Measurements from ENCODE around the gene GDF15. TPM values are rescaled to one million over a fixed set of nuclear protein-coding genes. Genes with fewer than 3 reads are reported as not detected.

The GDF15 gene
- total RNA-seq, 4 donors from 2014 or later = 0.57 to 0.89 (median 0.86) TPM; not detected in 1

DNA sequence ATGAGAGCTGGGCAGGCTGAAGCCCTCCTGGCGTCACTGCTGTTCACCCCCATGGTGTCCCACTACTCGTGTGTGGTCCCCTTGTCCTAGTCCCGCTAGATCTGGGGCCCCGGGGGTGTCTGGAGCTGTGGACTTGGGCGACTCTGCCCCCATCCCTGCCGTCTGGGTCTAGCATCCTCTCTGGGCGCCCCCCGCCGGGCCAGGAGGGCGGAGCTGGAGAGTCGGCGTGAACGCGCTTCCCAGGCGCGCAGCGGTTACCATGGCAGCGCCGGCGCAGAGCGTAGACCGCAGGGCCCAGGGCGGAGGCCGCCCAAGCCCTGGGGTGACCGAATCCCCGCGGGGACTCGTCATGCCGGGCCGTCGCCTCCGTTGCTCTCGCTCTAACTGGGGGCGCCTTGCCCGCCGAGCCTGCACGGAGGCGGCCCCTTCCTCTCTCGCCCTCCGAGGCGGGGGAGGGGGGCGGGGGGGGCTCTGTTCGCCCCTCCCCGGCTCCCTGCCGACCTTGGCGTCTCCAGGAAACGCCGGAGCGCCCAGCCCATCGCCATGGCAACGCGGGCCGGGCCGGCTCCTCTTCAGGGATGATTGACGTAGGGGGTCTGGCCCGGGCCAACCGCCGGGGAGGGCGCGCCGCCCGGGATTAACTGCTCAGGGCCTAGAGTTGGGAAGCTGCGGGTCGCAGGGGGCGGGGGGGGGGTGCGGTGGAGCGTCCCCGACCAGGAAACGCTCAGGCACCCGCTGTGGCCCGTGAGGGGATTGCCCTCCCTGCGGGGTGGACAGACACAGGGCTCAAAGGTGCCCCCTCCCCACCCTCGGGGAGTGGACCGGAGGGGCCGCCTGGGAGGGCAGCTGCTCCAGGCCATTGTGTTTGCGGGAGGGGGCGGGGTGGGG lies 43.1 kb downstream of the GDF15 start:
- TF ChIP-seq POLR2AphosphoS5 (IDR thresholded peaks at IDR 0.05) (no peak), EP300 (IDR thresholded peaks at IDR 0.05) (no peak), POLR2A (IDR thresholded peaks at IDR 0.05) (no peak)
- TF ChIP-seq, protein P1, sequence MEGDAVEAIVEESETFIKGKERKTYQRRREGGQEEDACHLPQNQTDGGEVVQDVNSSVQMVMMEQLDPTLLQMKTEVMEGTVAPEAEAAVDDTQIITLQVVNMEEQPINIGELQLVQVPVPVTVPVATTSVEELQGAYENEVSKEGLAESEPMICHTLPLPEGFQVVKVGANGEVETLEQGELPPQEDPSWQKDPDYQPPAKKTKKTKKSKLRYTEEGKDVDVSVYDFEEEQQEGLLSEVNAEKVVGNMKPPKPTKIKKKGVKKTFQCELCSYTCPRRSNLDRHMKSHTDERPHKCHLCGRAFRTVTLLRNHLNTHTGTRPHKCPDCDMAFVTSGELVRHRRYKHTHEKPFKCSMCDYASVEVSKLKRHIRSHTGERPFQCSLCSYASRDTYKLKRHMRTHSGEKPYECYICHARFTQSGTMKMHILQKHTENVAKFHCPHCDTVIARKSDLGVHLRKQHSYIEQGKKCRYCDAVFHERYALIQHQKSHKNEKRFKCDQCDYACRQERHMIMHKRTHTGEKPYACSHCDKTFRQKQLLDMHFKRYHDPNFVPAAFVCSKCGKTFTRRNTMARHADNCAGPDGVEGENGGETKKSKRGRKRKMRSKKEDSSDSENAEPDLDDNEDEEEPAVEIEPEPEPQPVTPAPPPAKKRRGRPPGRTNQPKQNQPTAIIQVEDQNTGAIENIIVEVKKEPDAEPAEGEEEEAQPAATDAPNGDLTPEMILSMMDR (IDR thresholded peaks at IDR 0.05) = no peak
- DNase-seq (ENCODE audit: low spot score in 2 of 2) = peak in 1 of 2 donors; percentile 89
- peak overlapping the region; percentile 79 for H3K27ac ChIP-seq
- no peaks in the 10 kb centered on the region for H3K9me3 ChIP-seq
- no peaks in the 10 kb centered on the region for H3K27me3 ChIP-seq
- peaks cover 60% of the 10 kb centered on the region for H3K4me1 ChIP-seq
- no peaks in the 10 kb centered on the region for H3K36me3 ChIP-seq
- no CpG with 5 or more reads among the region's 77 CpGs for WGBS
- H3K4me3 ChIP-seq = peak overlapping the region; percentile 47

DNA sequence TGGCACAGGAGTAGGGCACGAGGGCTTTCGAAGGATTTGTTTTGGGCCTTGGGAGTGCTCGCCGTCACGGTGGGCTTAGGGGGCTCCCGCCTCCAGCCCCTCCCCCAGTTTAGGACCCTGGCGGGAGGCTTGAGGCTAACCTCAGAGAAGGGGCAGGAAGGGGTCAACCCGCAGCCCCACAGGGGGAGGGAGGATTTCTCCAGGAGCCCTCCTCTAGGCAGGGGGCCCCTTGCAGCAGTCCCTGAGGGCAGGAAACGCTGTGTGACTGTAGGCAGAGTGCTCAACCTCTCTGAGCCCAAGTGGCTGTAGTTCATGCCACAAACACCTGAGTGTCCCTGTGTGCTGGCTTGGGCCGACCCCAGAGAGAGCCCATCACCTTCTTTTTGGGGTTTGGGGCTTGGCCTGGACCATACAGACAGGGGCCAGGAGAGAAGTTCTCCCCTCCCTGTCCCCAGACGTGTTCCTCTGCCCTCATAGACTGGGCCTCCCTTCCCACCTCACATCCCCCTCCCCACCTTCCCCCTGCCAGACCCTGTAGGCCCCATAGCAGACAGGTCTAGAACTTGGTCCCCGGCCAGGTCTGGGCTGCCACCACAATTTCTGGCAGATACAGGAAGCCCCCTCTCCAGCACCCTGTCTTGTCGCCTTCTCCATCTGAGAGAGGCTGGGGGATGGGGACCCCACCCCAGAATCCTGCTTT lies 43.9 kb downstream of the GDF15 start:
- peaks cover 57% of the 10 kb centered on the region for H3K4me1 ChIP-seq
- no peak for DNase-seq (ENCODE audit: low spot score in 2 of 2)
- H3K27ac ChIP-seq = peak overlapping the region; percentile 79
- WGBS = 74% methylated on average over 9 of the region's 13 CpGs
- no peaks in the 10 kb centered on the region for H3K27me3 ChIP-seq
- TF ChIP-seq POLR2AphosphoS5 (IDR thresholded peaks at IDR 0.05) (no peak), EP300 (IDR thresholded peaks at IDR 0.05) (no peak), POLR2A (IDR thresholded peaks at IDR 0.05) (no peak)
- TF ChIP-seq, protein P1 (IDR thresholded peaks at IDR 0.05) = no peak
- H3K4me3 ChIP-seq = peak overlapping the region; percentile 47
- H3K36me3 ChIP-seq = no peaks in the 10 kb centered on the region
- H3K9me3 ChIP-seq = no peaks in the 10 kb centered on the region

DNA sequence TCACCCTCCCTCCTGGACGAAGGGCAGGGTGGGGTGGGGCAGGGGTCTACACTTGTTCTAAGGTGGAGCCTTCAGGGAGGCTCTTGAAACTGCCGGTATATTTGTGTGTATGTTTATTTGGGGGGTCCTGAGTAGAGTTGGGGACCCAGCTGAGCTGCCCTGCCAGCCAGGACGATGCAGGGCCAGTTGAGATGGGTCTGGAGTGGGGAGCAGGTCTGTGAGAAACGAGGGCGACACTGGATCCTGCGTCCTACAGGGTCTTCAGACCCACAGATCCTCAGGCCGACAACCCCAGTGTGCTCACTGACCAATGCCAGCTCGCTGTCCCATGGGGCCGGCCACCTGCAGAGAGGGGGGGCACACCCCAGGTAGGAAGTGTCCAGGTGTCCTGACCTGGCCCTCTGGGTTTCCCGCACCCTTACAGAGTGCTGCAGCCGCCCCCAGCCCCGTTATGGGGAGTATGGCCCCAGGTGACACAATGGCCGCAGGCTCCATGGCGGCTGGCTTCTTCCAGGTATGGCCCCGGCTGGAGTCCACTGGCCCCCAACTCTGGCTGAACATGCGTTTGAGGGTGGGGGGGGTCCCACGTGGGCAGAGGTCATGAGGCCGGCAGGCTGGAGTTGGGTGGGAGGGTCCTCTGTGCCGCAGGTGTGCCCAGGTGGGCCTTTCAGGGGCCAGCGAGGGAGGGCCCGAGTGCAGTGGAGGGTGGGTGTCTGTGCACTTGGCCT lies 44.6 kb downstream of the GDF15 start:
- 87% methylated on average over 7 of the region's 21 CpGs for WGBS
- Histone ChIP-seq H3K4me1 (peaks cover 50% of the 10 kb centered on the region), H3K27ac (no peak overlapping the region), H3K36me3 (no peaks in the 10 kb centered on the region), H3K4me3 (no peak overlapping the region), H3K9me3 (no peaks in the 10 kb centered on the region), H3K27me3 (no peaks in the 10 kb centered on the region)
- TF ChIP-seq, protein P1 (IDR thresholded peaks at IDR 0.05) = no peak
- TF ChIP-seq EP300 (IDR thresholded peaks at IDR 0.05) = no peak
- TF ChIP-seq POLR2AphosphoS5 (IDR thresholded peaks at IDR 0.05) = no peak
- no peak for TF ChIP-seq POLR2A (IDR thresholded peaks at IDR 0.05)
- no peak for DNase-seq (ENCODE audit: low spot score in 2 of 2)

DNA sequence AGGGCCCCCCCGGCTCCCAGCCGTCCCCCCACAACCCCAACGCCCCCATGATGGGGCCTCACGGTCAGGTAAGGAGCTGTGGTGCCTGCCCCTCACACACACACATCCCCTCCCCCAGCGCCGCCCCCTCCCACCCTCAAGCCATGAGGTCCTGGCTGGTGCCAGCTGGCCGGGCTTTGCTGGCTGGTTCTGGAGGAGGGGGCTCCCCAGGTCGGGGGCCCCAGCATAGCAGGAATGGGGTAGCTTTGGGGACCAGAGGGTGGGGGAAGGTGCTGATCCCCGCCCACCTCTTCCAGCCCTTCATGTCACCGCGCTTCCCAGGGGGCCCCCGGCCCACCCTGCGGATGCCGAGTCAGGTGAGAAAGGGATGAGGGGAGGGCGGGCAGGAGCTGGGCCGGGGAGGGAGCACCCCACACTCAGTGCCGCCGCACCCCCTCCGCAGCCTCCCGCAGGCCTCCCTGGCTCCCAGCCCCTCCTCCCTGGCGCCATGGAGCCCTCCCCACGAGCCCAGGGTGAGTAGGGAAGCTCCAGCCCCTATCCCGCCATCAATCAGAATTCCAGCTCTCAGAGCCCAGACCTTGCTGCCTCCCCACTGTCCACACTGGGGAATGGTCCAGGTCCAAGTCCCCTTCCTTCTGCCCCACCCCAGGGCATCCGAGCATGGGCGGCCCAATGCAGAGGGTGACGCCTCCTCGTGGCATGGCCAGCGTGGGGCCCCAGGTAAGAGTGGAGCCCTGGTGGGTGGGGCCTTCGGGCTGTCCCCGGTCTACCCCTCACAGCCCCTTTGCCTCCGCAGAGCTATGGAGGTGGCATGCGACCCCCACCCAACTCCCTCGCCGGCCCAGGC lies 45.6 kb downstream of the GDF15 start:
- TF ChIP-seq POLR2A (IDR thresholded peaks at IDR 0.05) (no peak), POLR2AphosphoS5 (IDR thresholded peaks at IDR 0.05) (no peak), EP300 (IDR thresholded peaks at IDR 0.05) (no peak)
- TF ChIP-seq, protein P1 (IDR thresholded peaks at IDR 0.05) = no peak
- H3K4me3 ChIP-seq = no peak overlapping the region
- 91% methylated on average over 15 of the region's 34 CpGs for WGBS
- DNase-seq (ENCODE audit: low spot score in 2 of 2) = no peak
- no peak overlapping the region for H3K27ac ChIP-seq
- H3K4me1 ChIP-seq = peaks cover 47% of the 10 kb centered on the region
- no peaks in the 10 kb centered on the region for H3K9me3 ChIP-seq
- no peaks in the 10 kb centered on the region for H3K36me3 ChIP-seq
- no peaks in the 10 kb centered on the region for H3K27me3 ChIP-seq
